ENCODE results near the gene ANKRD6.

The ANKRD6 gene

DNA sequence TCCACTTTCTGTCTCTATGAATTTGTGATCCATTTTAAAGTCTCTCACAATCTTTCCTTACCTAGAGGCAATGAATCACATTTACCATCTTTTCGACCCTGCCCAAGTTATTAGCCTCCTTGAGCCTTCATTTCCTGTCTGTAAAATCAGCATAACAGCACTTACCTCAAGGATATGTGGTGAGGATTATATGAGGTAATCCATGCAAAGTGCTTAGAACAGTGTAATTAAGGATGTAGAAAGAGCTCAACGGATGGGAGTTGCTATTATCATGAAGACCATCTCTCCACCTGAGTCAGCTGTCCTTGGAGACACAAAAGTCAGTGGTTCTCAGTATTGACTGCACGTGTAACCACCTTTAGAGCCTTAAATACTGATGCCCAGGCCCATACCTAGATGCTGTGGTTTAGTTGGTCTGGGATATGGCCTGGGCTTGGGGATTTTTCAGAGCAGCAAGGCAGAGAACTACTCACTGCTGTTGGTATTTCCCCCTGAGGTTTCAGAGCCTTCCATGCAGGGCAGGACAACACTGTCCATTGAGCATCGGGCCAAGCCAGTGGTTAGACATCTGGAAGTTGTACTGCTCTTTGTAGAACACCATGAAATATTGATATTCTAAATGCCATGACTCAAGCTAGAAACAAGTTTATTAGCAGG, 149.8 kb downstream of the ANKRD6 start:
- TF ChIP-seq, protein P1, sequence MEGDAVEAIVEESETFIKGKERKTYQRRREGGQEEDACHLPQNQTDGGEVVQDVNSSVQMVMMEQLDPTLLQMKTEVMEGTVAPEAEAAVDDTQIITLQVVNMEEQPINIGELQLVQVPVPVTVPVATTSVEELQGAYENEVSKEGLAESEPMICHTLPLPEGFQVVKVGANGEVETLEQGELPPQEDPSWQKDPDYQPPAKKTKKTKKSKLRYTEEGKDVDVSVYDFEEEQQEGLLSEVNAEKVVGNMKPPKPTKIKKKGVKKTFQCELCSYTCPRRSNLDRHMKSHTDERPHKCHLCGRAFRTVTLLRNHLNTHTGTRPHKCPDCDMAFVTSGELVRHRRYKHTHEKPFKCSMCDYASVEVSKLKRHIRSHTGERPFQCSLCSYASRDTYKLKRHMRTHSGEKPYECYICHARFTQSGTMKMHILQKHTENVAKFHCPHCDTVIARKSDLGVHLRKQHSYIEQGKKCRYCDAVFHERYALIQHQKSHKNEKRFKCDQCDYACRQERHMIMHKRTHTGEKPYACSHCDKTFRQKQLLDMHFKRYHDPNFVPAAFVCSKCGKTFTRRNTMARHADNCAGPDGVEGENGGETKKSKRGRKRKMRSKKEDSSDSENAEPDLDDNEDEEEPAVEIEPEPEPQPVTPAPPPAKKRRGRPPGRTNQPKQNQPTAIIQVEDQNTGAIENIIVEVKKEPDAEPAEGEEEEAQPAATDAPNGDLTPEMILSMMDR (IDR thresholded peaks at IDR 0.05; ENCODE audit: control insufficient read depth, insufficient read depth, low read depth, low read length, missing control alignments), result no peak
- no peak overlapping the region for H3K4me3 ChIP-seq (ENCODE audit: control insufficient read depth, low read depth, low read length)
- DNase-seq (ENCODE audit: low read depth), result no peak

DNA sequence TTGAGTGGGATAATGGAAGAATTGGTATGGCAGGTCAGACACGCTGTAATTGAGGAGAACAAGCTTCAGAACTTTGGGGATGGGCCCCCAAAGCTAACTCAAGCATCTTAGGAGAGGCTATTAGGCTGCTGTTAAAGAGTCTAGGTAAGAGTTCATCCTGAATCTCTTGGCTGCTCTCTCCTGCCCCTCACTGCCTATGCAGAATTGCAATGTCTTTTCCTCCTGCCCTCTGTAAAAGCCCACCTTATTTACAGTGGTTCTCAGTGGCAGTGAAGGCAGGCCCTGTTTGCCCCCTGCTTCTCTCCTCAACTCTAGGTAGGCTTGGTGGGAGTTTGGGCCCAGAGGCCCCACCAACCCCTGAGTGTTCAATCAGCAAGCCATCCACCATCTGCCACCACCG, 150.6 kb downstream of the ANKRD6 start:
- H3K4me3 ChIP-seq (ENCODE audit: control insufficient read depth, low read depth, low read length), result no peak overlapping the region
- DNase-seq (ENCODE audit: low read depth), result no peak
- TF ChIP-seq, protein P1 (IDR thresholded peaks at IDR 0.05; ENCODE audit: control insufficient read depth, insufficient read depth, low read depth, low read length, missing control alignments), result no peak

DNA sequence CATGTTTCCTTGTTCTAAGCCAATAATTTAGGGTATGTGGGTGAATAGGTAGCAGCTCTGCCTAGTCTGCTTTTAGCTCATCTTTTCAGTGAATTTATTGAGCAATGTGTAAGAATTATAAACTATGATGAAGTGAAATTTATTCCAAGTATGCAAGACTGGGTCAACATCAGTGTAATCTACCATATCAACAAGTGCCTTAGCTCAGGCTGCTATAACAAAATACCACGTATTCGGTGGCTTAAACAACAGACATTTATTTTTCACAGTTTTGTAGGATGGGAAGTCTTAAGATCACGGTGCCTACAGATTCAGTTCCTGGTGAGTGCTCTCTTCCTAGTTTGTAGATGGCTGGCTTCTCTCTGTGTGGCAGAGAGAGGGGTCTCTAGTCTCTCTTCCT, 151.6 kb downstream of the ANKRD6 start:
- DNase-seq (ENCODE audit: low read depth), result no peak
- TF ChIP-seq, protein P1 (IDR thresholded peaks at IDR 0.05; ENCODE audit: control insufficient read depth, insufficient read depth, low read depth, low read length, missing control alignments), result no peak
- H3K4me3 ChIP-seq (ENCODE audit: control insufficient read depth, low read depth, low read length), result no peak overlapping the region

DNA sequence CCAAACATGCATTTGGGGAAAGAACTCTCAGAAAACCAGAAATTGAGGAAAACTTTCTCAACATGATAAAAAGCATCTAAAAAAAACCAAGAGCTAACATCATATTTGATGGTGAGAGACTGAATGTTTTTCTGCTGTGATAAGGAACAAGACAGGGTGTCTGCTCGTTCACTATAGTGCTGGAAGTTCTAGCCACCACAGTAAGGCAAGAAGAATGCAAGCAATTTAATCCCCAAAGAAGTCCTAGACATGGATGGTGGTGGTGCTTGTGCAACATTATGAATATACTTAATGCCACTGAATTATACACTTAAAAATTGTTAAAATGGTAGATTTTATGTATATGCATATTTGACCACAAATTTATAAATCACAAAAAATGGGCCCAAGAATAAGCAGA, 152.2 kb downstream of the ANKRD6 start:
- TF ChIP-seq, protein P1 (IDR thresholded peaks at IDR 0.05; ENCODE audit: control insufficient read depth, insufficient read depth, low read depth, low read length, missing control alignments), result no peak

DNA sequence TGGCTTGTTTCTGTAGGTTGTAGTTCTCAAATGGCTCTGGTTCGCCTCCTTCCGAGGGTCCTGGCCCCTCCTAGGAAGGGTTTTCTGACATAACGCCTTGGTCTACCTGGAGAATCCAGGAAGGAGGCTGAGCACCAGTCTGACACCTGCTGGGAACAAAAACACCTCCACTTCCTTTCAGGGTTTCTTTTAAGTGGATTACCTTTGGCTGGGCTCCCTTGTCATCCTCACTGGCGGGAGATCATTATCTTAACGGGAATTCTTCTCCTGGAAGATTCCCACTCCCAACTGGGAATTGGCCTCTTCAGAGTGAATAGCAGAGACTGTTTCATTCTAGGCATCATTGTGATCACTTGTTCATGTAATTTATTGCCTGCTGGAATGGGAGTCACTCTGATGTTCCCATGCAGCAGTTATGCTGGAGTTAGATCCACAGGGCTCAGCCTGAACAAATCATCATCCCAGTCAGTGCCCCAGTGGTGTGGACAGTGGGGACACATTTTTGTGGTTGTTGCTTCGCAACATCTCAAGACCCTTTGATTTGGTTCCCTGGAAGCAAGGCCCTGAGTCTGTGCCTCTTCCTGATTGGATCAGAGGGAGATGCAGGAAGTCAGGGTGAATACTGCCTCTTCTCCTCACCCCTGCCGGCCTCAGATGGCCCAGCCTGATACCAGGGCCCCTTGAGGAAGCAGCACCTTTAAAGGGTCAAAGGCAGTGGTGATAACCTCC, 156.5 kb downstream of the ANKRD6 start:
- no peak for DNase-seq (ENCODE audit: low read depth)
- TF ChIP-seq, protein P1 (IDR thresholded peaks at IDR 0.05; ENCODE audit: control insufficient read depth, insufficient read depth, low read depth, low read length, missing control alignments), result no peak
- H3K4me3 ChIP-seq (ENCODE audit: control insufficient read depth, low read depth, low read length), result no peak overlapping the region

More for the DNA sequence above, 152.2 kb downstream of the ANKRD6 start:
- H3K4me3 ChIP-seq (ENCODE audit: control insufficient read depth, low read depth, low read length), result no peak overlapping the region
- no peak for DNase-seq (ENCODE audit: low read depth)

DNA sequence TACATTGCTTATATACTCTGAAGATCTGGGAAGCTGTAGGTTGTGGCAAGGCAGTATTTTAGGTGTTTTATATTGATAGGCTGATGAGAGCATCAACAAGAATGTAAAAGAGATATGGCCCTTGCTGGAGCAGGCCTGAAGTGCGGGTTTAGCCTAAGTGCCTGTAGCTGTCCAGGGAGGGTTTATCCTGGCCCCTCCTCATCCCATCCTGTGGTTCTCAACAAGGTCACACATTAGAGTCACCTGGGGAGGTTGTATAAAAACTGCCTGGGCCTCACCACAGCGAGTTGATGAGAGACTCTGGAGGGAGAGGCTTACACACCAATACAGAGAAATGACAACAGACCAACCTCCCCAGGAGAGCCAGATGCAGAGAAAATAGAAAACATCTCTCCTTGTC, 157.2 kb downstream of the ANKRD6 start:
- no peak overlapping the region for H3K4me3 ChIP-seq (ENCODE audit: control insufficient read depth, low read depth, low read length)
- no peak for DNase-seq (ENCODE audit: low read depth)
- TF ChIP-seq, protein P1 (IDR thresholded peaks at IDR 0.05; ENCODE audit: control insufficient read depth, insufficient read depth, low read depth, low read length, missing control alignments), result no peak

All from AG09309 (cell line).